ENCODE results near the gene PABPN1L.

DNA sequence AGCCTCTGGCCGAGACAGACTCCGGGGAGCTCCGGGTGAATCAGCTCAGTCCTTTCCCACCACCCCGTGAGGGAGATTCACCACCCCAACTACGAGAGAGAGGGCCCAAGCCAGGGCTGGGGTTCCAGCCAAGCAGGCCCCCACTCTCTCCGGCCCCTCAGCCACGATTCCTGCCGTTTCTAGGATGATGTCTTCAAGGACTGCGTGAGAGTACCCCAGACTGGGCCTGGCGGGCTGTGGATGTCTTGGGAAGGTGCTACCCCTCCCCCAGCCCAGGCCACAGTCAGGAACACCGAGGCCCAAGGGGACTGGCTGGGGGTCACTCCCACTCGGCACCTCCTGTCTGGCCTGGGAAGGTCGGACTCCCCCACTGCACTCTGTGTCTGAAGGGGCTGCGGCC is 21.6 kb upstream of the PABPN1L start:
- TF ChIP-seq, protein P1, sequence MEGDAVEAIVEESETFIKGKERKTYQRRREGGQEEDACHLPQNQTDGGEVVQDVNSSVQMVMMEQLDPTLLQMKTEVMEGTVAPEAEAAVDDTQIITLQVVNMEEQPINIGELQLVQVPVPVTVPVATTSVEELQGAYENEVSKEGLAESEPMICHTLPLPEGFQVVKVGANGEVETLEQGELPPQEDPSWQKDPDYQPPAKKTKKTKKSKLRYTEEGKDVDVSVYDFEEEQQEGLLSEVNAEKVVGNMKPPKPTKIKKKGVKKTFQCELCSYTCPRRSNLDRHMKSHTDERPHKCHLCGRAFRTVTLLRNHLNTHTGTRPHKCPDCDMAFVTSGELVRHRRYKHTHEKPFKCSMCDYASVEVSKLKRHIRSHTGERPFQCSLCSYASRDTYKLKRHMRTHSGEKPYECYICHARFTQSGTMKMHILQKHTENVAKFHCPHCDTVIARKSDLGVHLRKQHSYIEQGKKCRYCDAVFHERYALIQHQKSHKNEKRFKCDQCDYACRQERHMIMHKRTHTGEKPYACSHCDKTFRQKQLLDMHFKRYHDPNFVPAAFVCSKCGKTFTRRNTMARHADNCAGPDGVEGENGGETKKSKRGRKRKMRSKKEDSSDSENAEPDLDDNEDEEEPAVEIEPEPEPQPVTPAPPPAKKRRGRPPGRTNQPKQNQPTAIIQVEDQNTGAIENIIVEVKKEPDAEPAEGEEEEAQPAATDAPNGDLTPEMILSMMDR (IDR thresholded peaks at IDR 0.05; ENCODE audit: low read length), result no peak
- TF ChIP-seq EZH2 (optimal IDR thresholded peaks at IDR 0.05; ENCODE audit: low read depth, low read length) (no peak), EZH2phosphoT487 (IDR thresholded peaks at IDR 0.05; ENCODE audit: low read length) (no peak)

All from MM.1S (cell line).